GM12878 (cell line): ENCODE measurements around the gene ZG16B. TPM values are rescaled to one million over a fixed set of nuclear protein-coding genes. Genes with fewer than 3 reads are reported as not detected.

Experiments used
- ATAC-seq: fragments of 200-7000 bp; cut with Tn5 transposase; 3 replicates; pipeline ENCODE4 v1.9.1; 2020; ENCODE audit warnings: mild to moderate bottlenecking, moderate library complexity
- BruUV-seq: library from RNA; stranded (reverse); fragments of 400-500 nt; replicated peaks from 2 replicates; lab custom pipeline; 2021; lab: Mats Ljungman, UMichigan
- CTCF ChIA-PET: fragments of 300-600 bp; sonication (Branson Sonifier 250); formaldehyde crosslinking; extraction: SDS; loops from one replicate; lab custom pipeline; 2021; ENCODE audit warnings: inconsistent platforms; lab: Yijun Ruan, JAX
- POLR2A ChIA-PET: fragments of 350-600 bp; formaldehyde crosslinking; extraction: SDS; loops from one replicate; lab custom pipeline; 2021; ENCODE audit warnings: inconsistent platforms; lab: Charles Lee
- RAD21 ChIA-PET: fragments of 300-600 bp; sonication (Branson Sonifier 250); formaldehyde crosslinking; loops from one replicate; lab custom pipeline; 2023; ENCODE audit warnings: antibody characterized with exemption; ENCODE audit not compliant: unreplicated experiment; lab: Charles Lee
- SMC1A ChIA-PET: fragments of 300-600 bp; sonication (Branson Sonifier 250); formaldehyde crosslinking; loops from one replicate; lab custom pipeline; 2023; ENCODE audit not compliant: unreplicated experiment, uncharacterized antibody; lab: Charles Lee
- DNase-seq: peaks from one replicate; pipeline ENCODE4 v3.0.0-alpha.2; 2011; ENCODE audit warnings: low read depth, low spot score
- FAIRE-seq: peaks from 3 replicates; lab custom pipeline; 2011; peaks lifted over from hg19 to GRCh38; lab: Jason Lieb, UNC
- H2AFZ ChIP-seq: 2 replicates; pipeline ENCODE4 v1.6.0; 2011; ENCODE audit warnings: low read depth, low read length, control low read depth; ENCODE audit not compliant: control insufficient read depth
- H3K27ac ChIP-seq: 2 replicates; pipeline ENCODE4 v1.5.1; 2011; ENCODE audit warnings: control low read depth; ENCODE audit not compliant: control insufficient read depth, insufficient read depth
- H3K27me3 ChIP-seq, 2 experiments: replicated peaks in 1 of 2; 2 replicates each; pipeline versions ENCODE4 v1.6.0 to v1.6.1; 2011; ENCODE audit warnings: low read length in 1 of 2; ENCODE audit not compliant: control insufficient read depth in 2 of 2, insufficient read depth in 2 of 2
- H3K36me3 ChIP-seq, 2 experiments: 2 replicates each; pipeline ENCODE4 v1.5.1; 2011; ENCODE audit warnings: low read length in 1 of 2; ENCODE audit not compliant: control insufficient read depth in 2 of 2, insufficient read depth in 2 of 2
- H3K4me1 ChIP-seq: 2 replicates; pipeline ENCODE4 v1.6.1; 2011; ENCODE audit warnings: mild to moderate bottlenecking, low read length, moderate library complexity, mixed read lengths; ENCODE audit not compliant: control insufficient read depth, insufficient read depth
- H3K4me2 ChIP-seq: 2 replicates; pipeline ENCODE4 v1.6.0; 2011; ENCODE audit warnings: control low read depth; ENCODE audit not compliant: control insufficient read depth, insufficient read depth
- H3K4me3 ChIP-seq: fragments of 200-600 bp; sonication (generic); 2 replicates; pipeline ENCODE4 v1.5.1; 2016
- H3K79me2 ChIP-seq: 2 replicates; pipeline ENCODE4 v1.6.0; 2011; ENCODE audit warnings: low read length; ENCODE audit not compliant: control insufficient read depth, insufficient read depth
- H3K9ac ChIP-seq: 2 replicates; pipeline ENCODE4 v1.8.0; 2011; ENCODE audit warnings: low read length, control low read depth, mixed read lengths; ENCODE audit not compliant: control insufficient read depth, insufficient read depth
- H3K9me3 ChIP-seq: replicated peaks from 3 replicates; pipeline ENCODE4 v1.5.1; 2011; ENCODE audit warnings: mild to moderate bottlenecking, low read length; ENCODE audit not compliant: control insufficient read depth, insufficient read depth
- H4K20me1 ChIP-seq: 2 replicates; pipeline ENCODE4 v1.6.0; 2011; ENCODE audit not compliant: control insufficient read depth, insufficient read depth
- BCL11A ChIP-seq: IDR thresholded peaks from 2 replicates; pipeline ENCODE4 v1.6.1; 2011; ENCODE audit warnings: low read depth, low read length
- BRCA1 ChIP-seq: IDR thresholded peaks from 2 replicates; pipeline ENCODE4 v1.6.1; 2011; ENCODE audit warnings: low read depth, low read length, improper control_type of control experiment
- CBFB ChIP-seq: IDR thresholded peaks from 2 replicates; pipeline ENCODE4 v1.6.1; 2016; ENCODE audit warnings: antibody characterized with exemption, low read depth
- CBX3 ChIP-seq: fragments of 200-600 bp; sonication (generic); IDR thresholded peaks from 2 replicates; pipeline ENCODE4 v1.6.1; 2016; ENCODE audit warnings: low read depth, borderline replicate concordance
- EP300 ChIP-seq, 2 experiments: fragments of 150-350 bp in 1 of 2; IDR thresholded peaks; 2 replicates each; pipeline ENCODE4 v1.6.1; 2011 to 2012; ENCODE audit warnings: low read depth in 2 of 2, low read length in 2 of 2, borderline replicate concordance in 1 of 2, improper control_type of control experiment in 1 of 2, inconsistent platforms in 1 of 2; ENCODE audit not compliant: control insufficient read depth in 1 of 2
- IKZF2 ChIP-seq, 2 experiments: fragments of 450-650 bp; IDR thresholded peaks; 2 replicates each; pipeline ENCODE4 v1.6.1; 2017; ENCODE audit warnings: mild to moderate bottlenecking in 2 of 2, moderate library complexity in 2 of 2
- JUND ChIP-seq: IDR thresholded peaks from 2 replicates; pipeline ENCODE4 v1.6.1; 2012; ENCODE audit warnings: low read depth, mild to moderate bottlenecking, low read length, improper control_type of control experiment, moderate library complexity
- NR2C2 ChIP-seq: IDR thresholded peaks from 2 replicates; pipeline ENCODE4 v1.6.1; 2011; ENCODE audit warnings: borderline replicate concordance, low read depth; ENCODE audit not compliant: control insufficient read depth, insufficient read length
- RBBP5 ChIP-seq: fragments of 200-600 bp; sonication (generic); conservative IDR thresholded peaks from 2 replicates; pipeline ENCODE4 v1.6.1; 2016
- SMAD1 ChIP-seq: fragments of 450-650 bp; IDR thresholded peaks from 2 replicates; pipeline ENCODE4 v1.6.1; 2018; ENCODE audit warnings: mild to moderate bottlenecking, low read depth; ENCODE audit not compliant: partially characterized antibody
- SREBF1 ChIP-seq: IDR thresholded peaks from 2 replicates; pipeline ENCODE4 v1.6.1; 2012; ENCODE audit warnings: mild to moderate bottlenecking, low read length
- SREBF2 ChIP-seq: IDR thresholded peaks from 2 replicates; pipeline ENCODE4 v1.6.1; 2012; ENCODE audit warnings: mild to moderate bottlenecking, low read length
- YY1 ChIP-seq: IDR thresholded peaks from 2 replicates; pipeline ENCODE4 v1.6.1; 2011; ENCODE audit warnings: low read depth, mild to moderate bottlenecking, low read length
- WGBS: methylation state at CpG from one replicate; pipeline ENCODE4 v1.1.6; 2016; ENCODE audit warnings: low lambda C conversion rate; ENCODE audit not compliant: insufficient replicate concordance, insufficient coverage; ENCODE audit errors: missing lambda C conversion rate; 5-methylcytosine and 5-hydroxymethylcytosine counted together
- in situ Hi-C: fragments of 300-500 bp; cut with MboI; formaldehyde crosslinking; loops from 9 replicates; pipeline ENCODE4 v1.14.3; 2018; ENCODE audit warnings: mixed read lengths
- intact Hi-C: fragments of 100-400 bp; cut with micrococcal nuclease; formaldehyde crosslinking; loops from one replicate; pipeline ENCODE4 v1.14.2; 2022; ENCODE audit not compliant: unreplicated experiment
- polyA plus RNA-seq, 11 experiments: library from polyadenylated mRNA; depleted of rRNA in 4 of 11; unstranded in 6 of 11; stranded (reverse) in 5 of 11; fragments of >200 nt; fragmentation: Nextera tagmentation in 4 of 11; fragmentation: Illumina TruSeq in 1 of 11; extraction: Ambion mirVana in 4 of 11; extraction: Trizol in 1 of 11; gene quantifications; 1 replicate in 1 of 11; 2 replicates in 10 of 11; pipeline versions ENCODE4 v1.2.1 to v1.2.3, GENCODE V29; 2011 to 2016; ENCODE audit warnings: inconsistent platforms in 2 of 11, missing spikeins in 2 of 11, low read depth in 1 of 11
- total RNA-seq, 4 experiments: library from RNA; depleted of rRNA in 3 of 4; stranded (reverse); fragments of >200 nt in 3 of 4; fragmentation: Illumina TruSeq in 1 of 4; extraction: Trizol in 1 of 4; gene quantifications; 2 replicates each; pipeline versions ENCODE4 v1.2.1 to v1.2.3, GENCODE V29; 2013 to 2021
- TF ChIP-seq, protein P1 (sequence below): fragments of 450-650 bp; conservative IDR thresholded peaks from 2 replicates; pipeline ENCODE4 v1.6.1; 2017; ENCODE audit warnings: mild to moderate bottlenecking, moderate library complexity
- TF ChIP-seq, protein P2 (sequence below): fragments of 450-650 bp; IDR thresholded peaks from 2 replicates; pipeline ENCODE4 v1.6.1; 2018; ENCODE audit warnings: mild to moderate bottlenecking, low read depth, moderate library complexity; ENCODE audit not compliant: partially characterized antibody
- TF ChIP-seq, protein P3 (sequence below): fragments of 150-350 bp; IDR thresholded peaks from 2 replicates; pipeline ENCODE4 v1.6.1; 2014; ENCODE audit warnings: mild to moderate bottlenecking, low read depth, low read length

ZG16B gene
- total and polyA plus RNA-seq, 10 of the 15 experiments (the other 5 are each of a cell fraction or from before 2014, with no cell fraction given), result 1.00 to 11.6 (median 5.8) TPM

DNA sequence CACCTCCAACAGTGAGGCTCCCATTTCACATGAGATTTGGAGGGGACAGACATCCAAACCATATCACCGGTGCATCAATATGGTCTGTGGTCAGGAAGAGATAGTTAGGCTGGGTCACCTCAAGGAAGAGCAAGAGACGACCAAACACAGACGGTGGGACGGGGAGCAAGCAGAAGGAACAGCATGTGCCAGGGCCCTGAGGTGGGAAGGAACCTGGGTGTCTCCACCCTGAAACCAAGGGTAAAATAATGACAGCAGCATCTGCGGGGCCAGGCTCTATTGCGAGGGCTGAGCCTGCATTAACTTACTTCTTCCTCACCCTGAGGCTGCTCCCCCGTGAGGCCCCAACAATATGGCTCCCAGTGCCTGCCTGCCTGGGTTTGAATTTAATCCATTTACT lies 21.9 kb upstream of the ZG16B start:
- CTCF ChIA-PET, result no interaction called here
- SMC1A ChIA-PET, result no interaction called here
- no peak for TF ChIP-seq YY1
- TF ChIP-seq, protein P1, sequence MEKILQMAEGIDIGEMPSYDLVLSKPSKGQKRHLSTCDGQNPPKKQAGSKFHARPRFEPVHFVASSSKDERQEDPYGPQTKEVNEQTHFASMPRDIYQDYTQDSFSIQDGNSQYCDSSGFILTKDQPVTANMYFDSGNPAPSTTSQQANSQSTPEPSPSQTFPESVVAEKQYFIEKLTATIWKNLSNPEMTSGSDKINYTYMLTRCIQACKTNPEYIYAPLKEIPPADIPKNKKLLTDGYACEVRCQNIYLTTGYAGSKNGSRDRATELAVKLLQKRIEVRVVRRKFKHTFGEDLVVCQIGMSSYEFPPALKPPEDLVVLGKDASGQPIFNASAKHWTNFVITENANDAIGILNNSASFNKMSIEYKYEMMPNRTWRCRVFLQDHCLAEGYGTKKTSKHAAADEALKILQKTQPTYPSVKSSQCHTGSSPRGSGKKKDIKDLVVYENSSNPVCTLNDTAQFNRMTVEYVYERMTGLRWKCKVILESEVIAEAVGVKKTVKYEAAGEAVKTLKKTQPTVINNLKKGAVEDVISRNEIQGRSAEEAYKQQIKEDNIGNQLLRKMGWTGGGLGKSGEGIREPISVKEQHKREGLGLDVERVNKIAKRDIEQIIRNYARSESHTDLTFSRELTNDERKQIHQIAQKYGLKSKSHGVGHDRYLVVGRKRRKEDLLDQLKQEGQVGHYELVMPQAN, result no peak
- no peak for TF ChIP-seq CBFB
- TF ChIP-seq IKZF2 (IDR thresholded peaks at IDR 0.05), result no peak
- TF ChIP-seq RBBP5, result no peak
- TF ChIP-seq JUND, result no peak
- TF ChIP-seq SREBF2, result no peak
- no peak for TF ChIP-seq NR2C2
- TF ChIP-seq EP300 (IDR thresholded peaks at IDR 0.05; ENCODE audit: borderline replicate concordance in 1 of 2, control insufficient read depth in 1 of 2, low read depth in 2 of 2, low read length in 2 of 2), result no peak
- TF ChIP-seq BRCA1, result no peak
- TF ChIP-seq, protein P2, sequence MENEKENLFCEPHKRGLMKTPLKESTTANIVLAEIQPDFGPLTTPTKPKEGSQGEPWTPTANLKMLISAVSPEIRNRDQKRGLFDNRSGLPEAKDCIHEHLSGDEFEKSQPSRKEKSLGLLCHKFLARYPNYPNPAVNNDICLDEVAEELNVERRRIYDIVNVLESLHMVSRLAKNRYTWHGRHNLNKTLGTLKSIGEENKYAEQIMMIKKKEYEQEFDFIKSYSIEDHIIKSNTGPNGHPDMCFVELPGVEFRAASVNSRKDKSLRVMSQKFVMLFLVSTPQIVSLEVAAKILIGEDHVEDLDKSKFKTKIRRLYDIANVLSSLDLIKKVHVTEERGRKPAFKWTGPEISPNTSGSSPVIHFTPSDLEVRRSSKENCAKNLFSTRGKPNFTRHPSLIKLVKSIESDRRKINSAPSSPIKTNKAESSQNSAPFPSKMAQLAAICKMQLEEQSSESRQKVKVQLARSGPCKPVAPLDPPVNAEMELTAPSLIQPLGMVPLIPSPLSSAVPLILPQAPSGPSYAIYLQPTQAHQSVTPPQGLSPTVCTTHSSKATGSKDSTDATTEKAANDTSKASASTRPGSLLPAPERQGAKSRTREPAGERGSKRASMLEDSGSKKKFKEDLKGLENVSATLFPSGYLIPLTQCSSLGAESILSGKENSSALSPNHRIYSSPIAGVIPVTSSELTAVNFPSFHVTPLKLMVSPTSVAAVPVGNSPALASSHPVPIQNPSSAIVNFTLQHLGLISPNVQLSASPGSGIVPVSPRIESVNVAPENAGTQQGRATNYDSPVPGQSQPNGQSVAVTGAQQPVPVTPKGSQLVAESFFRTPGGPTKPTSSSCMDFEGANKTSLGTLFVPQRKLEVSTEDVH, result no peak
- no peak for TF ChIP-seq BCL11A
- no peak for TF ChIP-seq SREBF1
- TF ChIP-seq CBX3, result no peak
- TF ChIP-seq, protein P3, sequence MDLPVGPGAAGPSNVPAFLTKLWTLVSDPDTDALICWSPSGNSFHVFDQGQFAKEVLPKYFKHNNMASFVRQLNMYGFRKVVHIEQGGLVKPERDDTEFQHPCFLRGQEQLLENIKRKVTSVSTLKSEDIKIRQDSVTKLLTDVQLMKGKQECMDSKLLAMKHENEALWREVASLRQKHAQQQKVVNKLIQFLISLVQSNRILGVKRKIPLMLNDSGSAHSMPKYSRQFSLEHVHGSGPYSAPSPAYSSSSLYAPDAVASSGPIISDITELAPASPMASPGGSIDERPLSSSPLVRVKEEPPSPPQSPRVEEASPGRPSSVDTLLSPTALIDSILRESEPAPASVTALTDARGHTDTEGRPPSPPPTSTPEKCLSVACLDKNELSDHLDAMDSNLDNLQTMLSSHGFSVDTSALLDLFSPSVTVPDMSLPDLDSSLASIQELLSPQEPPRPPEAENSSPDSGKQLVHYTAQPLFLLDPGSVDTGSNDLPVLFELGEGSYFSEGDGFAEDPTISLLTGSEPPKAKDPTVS, result no peak
- TF ChIP-seq SMAD1, result no peak

More for the DNA sequence above, 21.9 kb upstream of the ZG16B start:
- no peak overlapping the region for H3K27ac ChIP-seq
- FAIRE-seq, result no peak
- no peak overlapping the region for H3K9ac ChIP-seq
- H3K4me3 ChIP-seq, result no peak overlapping the region
- 59% methylated on average over 7 of the region's 7 CpGs for WGBS
- H3K9me3 ChIP-seq, result no peaks in the 10 kb centered on the region
- no peaks in the 10 kb centered on the region for H3K4me1 ChIP-seq
- no TSS peak for BruUV-seq
- peaks cover 0 to 5% of the 10 kb centered on the region in 2 experiments; a peak in 2 of 4 replicates for H3K27me3 ChIP-seq
- no peak overlapping the region for H3K4me2 ChIP-seq
- ChIA-PET RAD21 (no interaction called here), POLR2A (no interaction called here)
- no peaks in the 10 kb centered on the region for H3K36me3 ChIP-seq
- intact Hi-C loops, result loop anchor here (10.0 kb wide), 1 partner anchor 47 kb away; the partner anchor contains the start of gene PRSS22
- ATAC-seq, result no peak
- DNase-seq, result no peak
- in situ Hi-C loops, result no loop called here
- no peaks in the 10 kb centered on the region for H3K79me2 ChIP-seq
- no peaks in the 10 kb centered on the region for H4K20me1 ChIP-seq
- H2AFZ ChIP-seq, result no peak overlapping the region
